OCI-LY7 (cell line): ENCODE results near the gene KYNU. TPM values are rescaled to one million over a fixed set of nuclear protein-coding genes. Genes with fewer than 3 reads are reported as not detected.

ENCODE experiments used
- BruUV-seq: library from RNA; stranded (reverse); fragments of 400-500 nt; replicated peaks from 2 replicates; lab custom pipeline; 2021; lab: Mats Ljungman, UMichigan
- CTCF ChIA-PET: fragments of 300-600 bp; sonication (Branson Sonifier 250); formaldehyde crosslinking; loops from one replicate; lab custom pipeline; 2022; ENCODE audit warnings: antibody characterized with exemption; ENCODE audit not compliant: unreplicated experiment; lab: Charles Lee
- POLR2A ChIA-PET: fragments of 300-600 bp; sonication (Branson Sonifier 250); formaldehyde crosslinking; loops from one replicate; lab custom pipeline; 2022; ENCODE audit warnings: antibody characterized with exemption; lab: Charles Lee
- DNase-seq: peaks from one replicate; pipeline ENCODE4 v3.0.0-alpha.2; 2015; ENCODE audit warnings: low spot score
- H2AFZ ChIP-seq: fragments of 200-600 bp; sonication (generic), shearing (Covaris generic); 2 replicates; pipeline ENCODE4 v1.6.1; 2014; ENCODE audit warnings: mild to moderate bottlenecking, antibody characterized with exemption, low read length, moderate library complexity
- H3K27ac ChIP-seq: fragments of 200-600 bp; sonication (generic); 2 replicates; pipeline ENCODE4 v1.5.1; 2014; ENCODE audit warnings: mixed run types, low read depth, mild to moderate bottlenecking, moderate library complexity, low read length, inconsistent platforms; ENCODE audit not compliant: poor library complexity, severe bottlenecking
- H3K36me3 ChIP-seq: fragments of 200-600 bp; sonication (generic); 2 replicates; pipeline ENCODE4 v1.6.1; 2014; ENCODE audit warnings: mild to moderate bottlenecking, antibody characterized with exemption, low read length, moderate library complexity, mixed read lengths; ENCODE audit not compliant: insufficient read depth
- H3K4me1 ChIP-seq: fragments of 200-600 bp; sonication (generic); 2 replicates; pipeline ENCODE4 v1.5.1; 2014; ENCODE audit warnings: mild to moderate bottlenecking, low read length; ENCODE audit not compliant: insufficient read depth, poor library complexity, severe bottlenecking
- H3K4me2 ChIP-seq: fragments of 200-600 bp; sonication (generic); 2 replicates; pipeline ENCODE4 v1.6.1; 2014; ENCODE audit warnings: mild to moderate bottlenecking, low read length
- H3K4me3 ChIP-seq: fragments of 200-600 bp; sonication (generic); 2 replicates; pipeline ENCODE4 v1.5.1; 2014; ENCODE audit warnings: mild to moderate bottlenecking, low read depth, low read length; ENCODE audit not compliant: poor library complexity, severe bottlenecking
- H3K79me2 ChIP-seq: fragments of 200-600 bp; sonication (generic); 2 replicates; pipeline ENCODE4 v1.6.1; 2016; ENCODE audit warnings: low read depth, mild to moderate bottlenecking, low read length, moderate library complexity, mixed read lengths; ENCODE audit not compliant: insufficient read depth
- H3K9me2 ChIP-seq: fragments of 200-600 bp; sonication (generic); 2 replicates; pipeline ENCODE4 v1.6.1; 2016; ENCODE audit warnings: mild to moderate bottlenecking, low read length, mixed read lengths; ENCODE audit not compliant: insufficient read depth
- H3K9me3 ChIP-seq: fragments of 200-600 bp; sonication (generic); 2 replicates; pipeline ENCODE4 v1.6.1; 2014; ENCODE audit warnings: mild to moderate bottlenecking, mixed run types, low read length, mixed read lengths
- H4K20me1 ChIP-seq: fragments of 200-600 bp; sonication (generic); 2 replicates; pipeline ENCODE4 v1.6.1; 2014; ENCODE audit warnings: mild to moderate bottlenecking, antibody characterized with exemption, low read length, moderate library complexity, mixed read lengths; ENCODE audit not compliant: insufficient read depth
- EZH2phosphoT487 ChIP-seq: fragments of 200-600 bp; sonication (generic); IDR thresholded peaks from 2 replicates; pipeline ENCODE4 v1.6.1; 2018; ENCODE audit warnings: low read depth, borderline replicate concordance, mild to moderate bottlenecking, mixed run types, antibody characterized with exemption, low read length, moderate library complexity, mixed read lengths
- intact Hi-C: fragments of 100-400 bp; cut with micrococcal nuclease; formaldehyde crosslinking; loops from one replicate; pipeline ENCODE4 v1.10.0; 2022; ENCODE audit not compliant: unreplicated experiment
- total RNA-seq, 2 experiments: library from RNA; depleted of rRNA in 1 of 2; stranded (reverse); fragments of >200 nt in 1 of 2; shearing (Covaris generic) in 1 of 2; gene quantifications; 2 replicates each; pipeline ENCODE4 v1.2.3, GENCODE V29; 2014 to 2022
- TF ChIP-seq, protein P1 (sequence below): fragments of 200-600 bp; sonication (generic); conservative IDR thresholded peaks from 2 replicates; pipeline ENCODE4 v1.5.1; 2014; ENCODE audit warnings: mild to moderate bottlenecking, antibody characterized with exemption, low read length, moderate library complexity, mixed read lengths

KYNU gene
- total RNA-seq, 2 experiments from 2014 or later, result 0.27 TPM; not detected in 1

DNA sequence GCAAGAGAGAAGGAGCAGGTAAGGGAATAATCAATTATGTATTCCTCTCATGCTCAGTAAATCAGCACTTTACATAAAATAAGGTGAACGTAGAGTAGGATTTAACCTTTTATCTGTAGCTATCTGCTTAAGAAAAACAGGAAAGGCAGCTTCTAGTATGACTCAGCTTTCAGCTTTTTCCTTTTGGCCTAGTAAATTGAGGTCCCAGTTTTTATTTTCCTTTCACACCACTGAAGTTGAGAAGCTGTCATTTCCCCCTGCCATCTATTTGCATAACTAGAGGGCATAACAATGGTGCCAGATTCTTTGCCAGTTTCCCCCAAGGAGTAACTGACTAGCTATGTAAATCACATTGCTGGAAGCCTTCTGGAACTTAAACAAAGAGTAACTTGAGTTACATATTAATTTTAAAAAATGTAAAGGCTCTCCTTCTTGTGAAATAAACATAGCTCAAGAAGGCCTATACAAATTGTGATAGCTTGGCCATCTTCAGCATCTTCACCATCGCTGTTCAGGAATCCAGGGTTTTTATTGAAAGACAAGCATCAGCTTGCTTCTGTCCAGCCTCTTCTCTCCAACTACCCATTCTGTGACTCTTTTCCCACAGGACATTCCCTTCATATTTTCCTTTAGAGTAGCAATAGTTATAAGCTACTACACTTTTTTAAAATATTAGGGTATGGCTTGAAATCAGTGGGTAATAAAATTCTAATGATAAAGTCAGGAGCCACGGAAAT is 97.0 kb downstream of the KYNU start:
- no peaks in the 10 kb centered on the region for H4K20me1 ChIP-seq
- H3K9me2 ChIP-seq, result no peaks in the 10 kb centered on the region
- no peak for DNase-seq
- no TSS peak for BruUV-seq
- H3K27ac ChIP-seq, result no peak overlapping the region
- H3K79me2 ChIP-seq, result no peaks in the 10 kb centered on the region
- ChIA-PET POLR2A (interaction anchor here (0.5 to 1.3 kb wide), 6 partner anchors 10 to 483 kb away, joined by 3 to 5 read pairs (median 3); no protein-coding TSS in a partner anchor), CTCF (no interaction called here)
- no peaks in the 10 kb centered on the region for H3K9me3 ChIP-seq
- no peak overlapping the region for H2AFZ ChIP-seq
- H3K36me3 ChIP-seq, result no peaks in the 10 kb centered on the region
- no peaks in the 10 kb centered on the region for H3K4me1 ChIP-seq
- H3K4me3 ChIP-seq, result no peak overlapping the region
- TF ChIP-seq EZH2phosphoT487, result no peak
- TF ChIP-seq, protein P1, sequence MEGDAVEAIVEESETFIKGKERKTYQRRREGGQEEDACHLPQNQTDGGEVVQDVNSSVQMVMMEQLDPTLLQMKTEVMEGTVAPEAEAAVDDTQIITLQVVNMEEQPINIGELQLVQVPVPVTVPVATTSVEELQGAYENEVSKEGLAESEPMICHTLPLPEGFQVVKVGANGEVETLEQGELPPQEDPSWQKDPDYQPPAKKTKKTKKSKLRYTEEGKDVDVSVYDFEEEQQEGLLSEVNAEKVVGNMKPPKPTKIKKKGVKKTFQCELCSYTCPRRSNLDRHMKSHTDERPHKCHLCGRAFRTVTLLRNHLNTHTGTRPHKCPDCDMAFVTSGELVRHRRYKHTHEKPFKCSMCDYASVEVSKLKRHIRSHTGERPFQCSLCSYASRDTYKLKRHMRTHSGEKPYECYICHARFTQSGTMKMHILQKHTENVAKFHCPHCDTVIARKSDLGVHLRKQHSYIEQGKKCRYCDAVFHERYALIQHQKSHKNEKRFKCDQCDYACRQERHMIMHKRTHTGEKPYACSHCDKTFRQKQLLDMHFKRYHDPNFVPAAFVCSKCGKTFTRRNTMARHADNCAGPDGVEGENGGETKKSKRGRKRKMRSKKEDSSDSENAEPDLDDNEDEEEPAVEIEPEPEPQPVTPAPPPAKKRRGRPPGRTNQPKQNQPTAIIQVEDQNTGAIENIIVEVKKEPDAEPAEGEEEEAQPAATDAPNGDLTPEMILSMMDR, result no peak
- no peak overlapping the region for H3K4me2 ChIP-seq
- intact Hi-C loops, result no loop called here

DNA sequence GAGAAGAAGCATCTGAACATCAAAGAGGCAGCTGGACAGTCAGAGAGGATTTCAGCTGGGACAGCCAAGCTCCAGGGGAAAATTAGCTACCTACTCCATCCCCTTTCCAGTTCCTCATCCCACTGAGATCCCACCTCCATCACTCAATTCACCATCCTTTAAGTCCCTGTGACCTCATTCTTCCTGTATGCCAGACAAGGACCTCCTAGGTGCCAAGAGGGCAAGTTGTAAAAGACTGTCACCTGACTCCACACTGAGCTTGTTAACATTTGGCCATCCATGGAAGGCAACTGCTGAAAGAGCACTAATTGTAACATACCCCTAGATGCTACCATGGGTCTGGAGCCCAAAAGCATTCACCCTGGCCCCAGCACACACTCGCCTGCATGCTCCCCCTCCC is 97.8 kb downstream of the KYNU start:
- no peak overlapping the region for H3K4me3 ChIP-seq
- no peaks in the 10 kb centered on the region for H3K9me3 ChIP-seq
- no peaks in the 10 kb centered on the region for H4K20me1 ChIP-seq
- no peak for DNase-seq
- H3K27ac ChIP-seq, result no peak overlapping the region
- no peaks in the 10 kb centered on the region for H3K9me2 ChIP-seq
- CTCF ChIA-PET, result no interaction called here
- no TSS peak for BruUV-seq
- no peaks in the 10 kb centered on the region for H3K79me2 ChIP-seq
- no peak overlapping the region for H3K4me2 ChIP-seq
- POLR2A ChIA-PET, result interaction anchor here (1.0 to 1.3 kb wide), 3 partner anchors 9 to 12 kb away, joined by 3 to 5 read pairs (median 3); no protein-coding TSS in a partner anchor
- no peaks in the 10 kb centered on the region for H3K36me3 ChIP-seq
- H2AFZ ChIP-seq, result no peak overlapping the region
- TF ChIP-seq, protein P1, result no peak
- TF ChIP-seq EZH2phosphoT487, result no peak
- H3K4me1 ChIP-seq, result no peaks in the 10 kb centered on the region
- intact Hi-C loops, result no loop called here
